CD4-positive, alpha-beta memory T cell (primary cell): Measurements from ENCODE around the gene GRAMD1B. TPM values are rescaled to one million over a fixed set of nuclear protein-coding genes. Genes with fewer than 3 reads are reported as not detected.
"Not testable (repeated sequence)": the region's sequence is repeated elsewhere in the genome, so short reads cannot be mapped to it uniquely, and the experiment has no call there.

ENCODE experiments used
- CTCF ChIA-PET: fragments of 350-600 bp; sonication (Branson Sonifier 250); formaldehyde crosslinking; loops from one replicate; lab custom pipeline; 2021; ENCODE audit warnings: inconsistent platforms; ENCODE audit not compliant: partially characterized antibody; lab: Charles Lee
- POLR2A ChIA-PET: fragments of 350-600 bp; sonication (Branson Sonifier 250); formaldehyde crosslinking; loops from one replicate; lab custom pipeline; 2021; ENCODE audit not compliant: partially characterized antibody; lab: Charles Lee
- DNase-seq, 5 donors: peaks; one replicate each; pipeline versions ENCODE4 v3.0.0 to v3.0.0-alpha.2; 2020 to 2022; ENCODE audit warnings: mixed read lengths in 1 of 5
- H3K27ac ChIP-seq: one replicate; pipeline ENCODE4 v1.7.0; 2013; ENCODE audit warnings: low read depth, low read length
- H3K27me3 ChIP-seq: 2 replicates; pipeline ENCODE4 v1.7.0; 2013; ENCODE audit warnings: mild to moderate bottlenecking, low read length, moderate library complexity; ENCODE audit not compliant: insufficient read depth
- H3K36me3 ChIP-seq: 2 replicates; pipeline ENCODE4 v1.7.0; 2013; ENCODE audit warnings: mild to moderate bottlenecking, low read length, moderate library complexity; ENCODE audit not compliant: insufficient read depth
- H3K4me1 ChIP-seq: 2 replicates; pipeline ENCODE4 v1.7.0; 2013; ENCODE audit warnings: mild to moderate bottlenecking, low read length, moderate library complexity; ENCODE audit not compliant: insufficient read depth
- H3K4me3 ChIP-seq, 2 donors: one replicate each; pipeline ENCODE4 v1.7.0; 2013; ENCODE audit warnings: low read length in 2 of 2, mild to moderate bottlenecking in 1 of 2
- H3K9me3 ChIP-seq, 2 donors: one replicate each; pipeline ENCODE4 v1.7.0; 2013; ENCODE audit warnings: low read length in 2 of 2, control low read depth in 1 of 2; ENCODE audit not compliant: control insufficient read depth in 1 of 2
- H3K27ac Mint-ChIP-seq, 7 donors: one replicate each; pipeline ENCODE4 v1.8.0; 2020 to 2021; ENCODE audit warnings: mixed read lengths in 7 of 7, mild to moderate bottlenecking in 6 of 7, inconsistent platforms in 3 of 7, moderate library complexity in 3 of 7
- H3K27me3 Mint-ChIP-seq, 2 donors: one replicate each; pipeline ENCODE4 v1.8.0; 2020 to 2021; ENCODE audit warnings: mixed read lengths in 2 of 2
- H3K36me3 Mint-ChIP-seq, 2 donors: one replicate each; pipeline ENCODE4 v1.8.0; 2020 to 2021; ENCODE audit warnings: mixed read lengths in 2 of 2, inconsistent platforms in 1 of 2, mild to moderate bottlenecking in 1 of 2
- H3K4me1 Mint-ChIP-seq, 4 donors: one replicate each; pipeline ENCODE4 v1.8.0; 2020 to 2021; ENCODE audit warnings: mixed read lengths in 4 of 4, mild to moderate bottlenecking in 1 of 4
- H3K4me3 Mint-ChIP-seq, 8 donors: one replicate each; pipeline ENCODE4 v1.8.0; 2020 to 2021; ENCODE audit warnings: mixed read lengths in 8 of 8, mild to moderate bottlenecking in 7 of 8, moderate library complexity in 6 of 8, inconsistent platforms in 3 of 8
- H3K9me3 Mint-ChIP-seq, 8 donors: one replicate each; pipeline ENCODE4 v1.8.0; 2020 to 2021; ENCODE audit warnings: mixed read lengths in 8 of 8, mild to moderate bottlenecking in 5 of 8, inconsistent platforms in 3 of 8, moderate library complexity in 1 of 8
- intact Hi-C: fragments of 100-400 bp; cut with micrococcal nuclease; formaldehyde crosslinking; loops from one replicate; pipeline ENCODE4 v1.15.1; 2023
- polyA plus RNA-seq, 2 donors: library from polyadenylated mRNA; unstranded; fragments of 300-500 nt; fragmentation: Illumina TruSeq; gene quantifications; one replicate each; pipeline ENCODE4 v1.2.3, GENCODE V29; 2021
- total RNA-seq, 2 experiments: library from RNA; stranded (reverse); gene quantifications; one replicate each; pipeline ENCODE4 v1.2.3, GENCODE V29; 2021

GRAMD1B gene
- total and polyA plus RNA-seq, 4 experiments from 2014 or later = 4.2 to 26.0 (median 12.4) TPM

- no peak overlapping the region for H3K4me3 ChIP-seq
- ChIA-PET POLR2A (no interaction called here), CTCF (interaction anchor here (1.1 to 2.2 kb wide), 3 partner anchors 9 to 41 kb away, joined by 3 to 13 read pairs (median 5); no protein-coding TSS in a partner anchor)
- no peak overlapping the region for H3K27ac Mint-ChIP-seq
- H3K27me3 Mint-ChIP-seq = no peaks in the 10 kb centered on the region
- peaks cover 13 to 28% (median 24%) of the 10 kb centered on the region in 4 donors for H3K4me1 Mint-ChIP-seq
- H3K9me3 Mint-ChIP-seq = peaks cover 0 to 5% (median 2%) of the 10 kb centered on the region in 8 donors
- intact Hi-C loops = no loop called here
- no peak overlapping the region for H3K4me3 Mint-ChIP-seq
- peaks cover 10% of the 10 kb centered on the region for H3K4me1 ChIP-seq
- peaks cover 2 to 10% of the 10 kb centered on the region in 2 donors for H3K36me3 Mint-ChIP-seq
- H3K36me3 ChIP-seq = no peaks in the 10 kb centered on the region
- no peaks in the 10 kb centered on the region for H3K9me3 ChIP-seq
- no peaks in the 10 kb centered on the region for H3K27me3 ChIP-seq
- H3K27ac ChIP-seq = no peak overlapping the region
- no peak for DNase-seq
These were observed 89.7 kb downstream of the GRAMD1B start for GRCh38 chr11:123519797-123520193.

- H3K36me3 Mint-ChIP-seq, H3K9me3 ChIP-seq, intact Hi-C loops, H3K4me3 Mint-ChIP-seq, H3K9me3 Mint-ChIP-seq, H3K27ac Mint-ChIP-seq, H3K4me3 ChIP-seq, POLR2A ChIA-PET, H3K27ac ChIP-seq, H3K36me3 ChIP-seq, H3K4me1 ChIP-seq, H3K27me3 ChIP-seq, DNase-seq, H3K27me3 Mint-ChIP-seq: not testable (repeated sequence)
- CTCF ChIA-PET = interaction anchor here (1.1 to 2.2 kb wide), 3 partner anchors 9 to 42 kb away, joined by 3 to 13 read pairs (median 5); no protein-coding TSS in a partner anchor
- H3K4me1 Mint-ChIP-seq = peaks cover 13 to 28% (median 22%) of the 10 kb centered on the region in 4 donors
These were observed 90.4 kb downstream of the GRAMD1B start for GRCh38 chr11:123520476-123520875.

DNA sequence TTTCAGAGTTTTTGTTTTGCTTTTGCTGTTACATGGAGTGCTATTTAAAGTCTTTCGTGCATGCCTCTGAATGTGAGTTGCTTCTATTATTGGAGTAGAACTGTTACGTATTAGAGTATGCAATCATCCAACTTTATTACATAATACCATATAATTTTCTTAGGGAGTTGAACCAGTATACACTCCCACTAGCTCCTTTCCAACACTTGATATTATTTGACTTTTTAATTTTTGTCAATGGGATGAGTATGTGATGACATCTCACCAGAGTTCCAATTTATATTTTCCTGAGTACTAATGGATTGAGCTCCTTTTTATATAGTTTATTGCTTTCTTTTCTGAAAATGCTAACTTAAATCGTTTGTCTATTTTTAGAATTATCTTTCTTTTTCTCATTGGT lies 90.9 kb downstream of the GRAMD1B start:
- intact Hi-C loops = no loop called here
- Histone ChIP-seq H3K27ac (no peak overlapping the region), H3K27me3 (no peaks in the 10 kb centered on the region), H3K4me3 (no peak overlapping the region), H3K9me3 (no peaks in the 10 kb centered on the region), H3K4me1 (peaks cover 10% of the 10 kb centered on the region), H3K36me3 (no peaks in the 10 kb centered on the region)
- ChIA-PET CTCF (interaction anchor here (1.5 to 2.2 kb wide), 2 partner anchors 10 to 12 kb away, joined by 5 to 13 read pairs; no protein-coding TSS in a partner anchor), POLR2A (no interaction called here)
- H3K27ac Mint-ChIP-seq = no peak overlapping the region
- H3K36me3 Mint-ChIP-seq = peaks cover 2 to 7% of the 10 kb centered on the region in 2 donors
- DNase-seq = no peak
- H3K4me3 Mint-ChIP-seq = no peak overlapping the region
- peaks cover 13 to 26% (median 20%) of the 10 kb centered on the region in 4 donors for H3K4me1 Mint-ChIP-seq
- H3K9me3 Mint-ChIP-seq = peaks cover 0 to 5% (median 2%) of the 10 kb centered on the region in 8 donors
- H3K27me3 Mint-ChIP-seq = no peaks in the 10 kb centered on the region

DNA sequence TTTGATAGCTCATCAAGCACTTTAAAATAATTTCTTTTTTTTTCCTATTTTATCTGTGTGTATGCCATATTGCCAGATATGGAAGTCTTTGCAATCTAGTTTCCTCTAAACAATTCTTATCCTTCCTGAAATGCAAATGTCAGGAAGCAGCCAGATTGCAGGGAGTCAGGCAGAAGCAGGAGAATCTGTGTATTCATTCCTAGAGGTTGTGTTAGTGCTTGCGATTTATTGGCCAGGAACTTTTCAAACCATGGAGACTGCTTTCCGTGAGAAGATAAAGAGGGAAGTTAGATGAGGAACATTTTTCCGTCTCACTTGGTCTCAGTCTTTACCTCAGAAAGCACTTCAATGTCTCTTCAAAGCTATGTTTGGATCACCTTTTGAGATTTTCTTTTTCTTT lies 91.9 kb downstream of the GRAMD1B start:
- Histone ChIP-seq H3K4me1 (peaks cover 10% of the 10 kb centered on the region), H3K27me3 (no peaks in the 10 kb centered on the region), H3K9me3 (no peaks in the 10 kb centered on the region), H3K27ac (no peak overlapping the region), H3K36me3 (no peaks in the 10 kb centered on the region), H3K4me3 (no peak overlapping the region)
- POLR2A ChIA-PET = no interaction called here
- CTCF ChIA-PET = interaction anchor here (1.1 kb wide), 1 partner anchor 11 kb away, joined by 3 read pairs; no protein-coding TSS in a partner anchor
- H3K36me3 Mint-ChIP-seq = peaks cover 2 to 3% of the 10 kb centered on the region in 2 donors
- H3K9me3 Mint-ChIP-seq = peaks cover 0 to 5% (median 2%) of the 10 kb centered on the region in 8 donors
- intact Hi-C loops = no loop called here
- H3K4me1 Mint-ChIP-seq = peaks cover 11 to 17% (median 12%) of the 10 kb centered on the region in 4 donors
- H3K27me3 Mint-ChIP-seq = no peaks in the 10 kb centered on the region
- no peak overlapping the region for H3K4me3 Mint-ChIP-seq
- no peak overlapping the region for H3K27ac Mint-ChIP-seq
- DNase-seq = no peak

DNA sequence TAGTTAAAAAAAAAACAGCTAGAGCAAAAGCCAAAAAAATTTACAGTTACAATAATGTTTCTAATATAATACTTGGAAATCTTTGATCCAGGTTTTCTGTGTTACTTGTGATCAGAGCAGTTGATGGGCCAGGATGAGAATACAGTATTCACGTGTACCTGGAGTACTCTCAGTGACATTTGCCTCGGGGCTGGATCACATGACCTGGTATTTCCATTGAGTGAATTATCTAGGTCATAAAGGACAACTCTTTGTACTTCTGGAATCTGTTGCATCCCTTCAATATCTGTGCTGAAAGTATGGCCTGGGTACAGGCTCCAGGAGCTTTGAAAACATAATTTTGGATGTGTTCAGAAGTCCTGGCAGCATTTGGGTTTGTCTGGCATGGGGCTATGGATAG lies 93.5 kb downstream of the GRAMD1B start:
- DNase-seq = no peak
- ChIA-PET CTCF (interaction anchor here (1.1 kb wide), 1 partner anchor 12 kb away, joined by 4 read pairs; no protein-coding TSS in a partner anchor), POLR2A (no interaction called here)
- no peaks in the 10 kb centered on the region for H3K36me3 ChIP-seq
- Mint-ChIP-seq H3K4me1 (peaks cover 0 to 3% (median under 1%) of the 10 kb centered on the region in 4 donors), H3K27me3 (no peaks in the 10 kb centered on the region), H3K4me3 (no peak overlapping the region), H3K9me3 (peaks cover 0 to 5% (median 2%) of the 10 kb centered on the region in 8 donors), H3K36me3 (peaks cover 2 to 3% of the 10 kb centered on the region in 2 donors), H3K27ac (peak overlapping the region in 1 of 7 donors; percentile 12)
- H3K9me3 ChIP-seq = no peaks in the 10 kb centered on the region
- intact Hi-C loops = no loop called here
- no peak overlapping the region for H3K4me3 ChIP-seq
- H3K4me1 ChIP-seq = no peaks in the 10 kb centered on the region
- H3K27ac ChIP-seq = no peak overlapping the region
- no peaks in the 10 kb centered on the region for H3K27me3 ChIP-seq

- no peak overlapping the region for H3K27ac ChIP-seq
- ChIA-PET POLR2A (no interaction called here), CTCF (interaction anchor here (1.3 to 1.5 kb wide), 2 partner anchors 13 to 52 kb away, joined by 3 to 5 read pairs; no protein-coding TSS in a partner anchor)
These were observed 95.0 kb downstream of the GRAMD1B start for GRCh38 chr11:123525097-123525496.

GRCh38 chr11:123525511-123525918 lies 95.4 kb downstream of the GRAMD1B start:
- Histone ChIP-seq H3K36me3 (no peaks in the 10 kb centered on the region), H3K27me3 (no peaks in the 10 kb centered on the region), H3K27ac (no peak overlapping the region), H3K4me1 (no peaks in the 10 kb centered on the region), H3K9me3 (no peaks in the 10 kb centered on the region), H3K4me3 (no peak overlapping the region)
- Mint-ChIP-seq H3K27ac (no peak overlapping the region), H3K9me3 (peaks cover 0 to 5% (median 2%) of the 10 kb centered on the region in 8 donors), H3K36me3 (peaks cover 2 to 3% of the 10 kb centered on the region in 2 donors), H3K4me3 (no peak overlapping the region), H3K4me1 (peaks cover 0 to 3% (median 0%) of the 10 kb centered on the region in 4 donors), H3K27me3 (no peaks in the 10 kb centered on the region)
- DNase-seq = no peak
- ChIA-PET CTCF (interaction anchor here (1.4 to 1.5 kb wide), 2 partner anchors 16 to 51 kb away, joined by 3 to 5 read pairs; no protein-coding TSS in a partner anchor), POLR2A (no interaction called here)
- intact Hi-C loops = no loop called here

More at GRCh38 chr11:123525097-123525496, 95.0 kb downstream of the GRAMD1B start:
- intact Hi-C loops = no loop called here
- Mint-ChIP-seq H3K9me3 (peaks cover 0 to 5% (median 2%) of the 10 kb centered on the region in 8 donors), H3K27ac (no peak overlapping the region), H3K4me1 (peaks cover 0 to 3% (median 0%) of the 10 kb centered on the region in 4 donors), H3K4me3 (no peak overlapping the region), H3K36me3 (peaks cover 2 to 3% of the 10 kb centered on the region in 2 donors), H3K27me3 (no peaks in the 10 kb centered on the region)
- no peak overlapping the region for H3K4me3 ChIP-seq
- no peaks in the 10 kb centered on the region for H3K9me3 ChIP-seq
- H3K4me1 ChIP-seq = no peaks in the 10 kb centered on the region
- H3K36me3 ChIP-seq = no peaks in the 10 kb centered on the region
- H3K27me3 ChIP-seq = no peaks in the 10 kb centered on the region
- DNase-seq = no peak
